ENCODE results near the gene TMEM225B. TPM values are rescaled to one million over a fixed set of nuclear protein-coding genes. Genes with fewer than 3 reads are reported as not detected.
A peak's percentile ranks its signal among the peaks of the same experiment; 100 is the strongest.

TMEM225B gene
- total RNA-seq, 4 donors from 2014 or later = 0.23 to 0.57 TPM; not detected in 2

- H3K4me1 ChIP-seq = peaks cover 15 to 42% (median 26%) of the 10 kb centered on the region in 3 donors
- DNase-seq = no peak
- H3K27ac ChIP-seq = no peak overlapping the region
- no peaks in the 10 kb centered on the region for H3K9me3 ChIP-seq
- H3K36me3 ChIP-seq = peaks cover 20 to 55% (median 20%) of the 10 kb centered on the region in 3 donors
- intact Hi-C loops (cut with DNase I) = no loop called here
- TF ChIP-seq CTCF (IDR thresholded peaks at IDR 0.05) (no peak), POLR2A (IDR thresholded peaks at IDR 0.05) (no peak)
- WGBS, 2 donors = 76 to 85% methylated on average over 3 of the region's 3 CpGs
- no peak overlapping the region for H3K4me3 ChIP-seq
- H3K27me3 ChIP-seq = no peaks in the 10 kb centered on the region
Observed at GRCh38 chr7:99618726-99619125, 20.7 kb downstream of the TMEM225B start.

GRCh38 chr7:99619571-99620130 is 21.6 kb downstream of the TMEM225B start:
- intact Hi-C loops (cut with DNase I) = no loop called here
- H3K36me3 ChIP-seq = peaks cover 28 to 64% (median 30%) of the 10 kb centered on the region in 3 donors
- peaks cover 18 to 46% (median 28%) of the 10 kb centered on the region in 3 donors for H3K4me1 ChIP-seq
- H3K27me3 ChIP-seq = no peaks in the 10 kb centered on the region
- no peak overlapping the region for H3K4me3 ChIP-seq
- no peaks in the 10 kb centered on the region for H3K9me3 ChIP-seq
- DNase-seq = no peak
- WGBS, 2 donors = 90 to 92% methylated on average over 5 to 9 of the region's 18 CpGs
- no peak for TF ChIP-seq CTCF (IDR thresholded peaks at IDR 0.05)
- H3K27ac ChIP-seq = no peak overlapping the region

- H3K27me3 ChIP-seq = no peaks in the 10 kb centered on the region
- WGBS, 2 donors = 87 to 90% methylated on average over 2 to 5 of the region's 5 CpGs
- no peak overlapping the region for H3K4me3 ChIP-seq
- intact Hi-C loops (cut with DNase I) = no loop called here
- DNase-seq = no peak
- no peaks in the 10 kb centered on the region for H3K9me3 ChIP-seq
- peaks cover 15 to 42% (median 25%) of the 10 kb centered on the region in 3 donors for H3K4me1 ChIP-seq
- no peak overlapping the region for H3K27ac ChIP-seq
- peaks cover 32 to 81% (median 43%) of the 10 kb centered on the region in 3 donors for H3K36me3 ChIP-seq
- TF ChIP-seq POLR2A (IDR thresholded peaks at IDR 0.05) (no peak), CTCF (IDR thresholded peaks at IDR 0.05) (no peak)
Observed at GRCh38 chr7:99621271-99621670, 23.2 kb downstream of the TMEM225B start.

- intact Hi-C loops (cut with DNase I) = no loop called here
- DNase-seq = no peak
- WGBS, 2 donors = 60 to 75% methylated on average over 10 of the region's 10 CpGs
- peaks cover 37 to 94% (median 45%) of the 10 kb centered on the region in 3 donors for H3K36me3 ChIP-seq
- H3K9me3 ChIP-seq = no peaks in the 10 kb centered on the region
- no peak overlapping the region for H3K4me3 ChIP-seq
- no peaks in the 10 kb centered on the region for H3K27me3 ChIP-seq
- peak overlapping the region; percentile 15 to 59 (median 41) for H3K27ac ChIP-seq
- H3K4me1 ChIP-seq = peaks cover 10 to 35% (median 21%) of the 10 kb centered on the region in 3 donors
- TF ChIP-seq CTCF (IDR thresholded peaks at IDR 0.05) (no peak), POLR2A (IDR thresholded peaks at IDR 0.05) (no peak)
Observed at GRCh38 chr7:99622596-99622995, 24.5 kb downstream of the TMEM225B start.

GRCh38 chr7:99623091-99623693 is 25.1 kb downstream of the TMEM225B start:
- DNase-seq = no peak
- WGBS, 2 donors = 21 to 43% methylated on average over 3 to 6 of the region's 7 CpGs

More at GRCh38 chr7:99623091-99623693, 25.1 kb downstream of the TMEM225B start:
- Histone ChIP-seq H3K27ac (peak overlapping the region; percentile 15 to 59 (median 46)), H3K36me3 (peaks cover 41 to 100% (median 45%) of the 10 kb centered on the region in 3 donors), H3K4me3 (no peak overlapping the region), H3K9me3 (no peaks in the 10 kb centered on the region), H3K4me1 (peaks cover 6 to 29% (median 15%) of the 10 kb centered on the region in 3 donors), H3K27me3 (no peaks in the 10 kb centered on the region)
- TF ChIP-seq CTCF (IDR thresholded peaks at IDR 0.05) = no peak
- TF ChIP-seq POLR2A (IDR thresholded peaks at IDR 0.05) = no peak
- intact Hi-C loops (cut with DNase I) = no loop called here
